NCI-H2227 treated with DMSO at 0.1 percent for 48 hours (cell line): ENCODE measurements around the gene HOMER3.

ENCODE experiments used
- DNase-seq: peaks from one replicate; lab custom pipeline; 2025; lab: John Stamatoyannopoulos, UW

Gene HOMER3

DNA sequence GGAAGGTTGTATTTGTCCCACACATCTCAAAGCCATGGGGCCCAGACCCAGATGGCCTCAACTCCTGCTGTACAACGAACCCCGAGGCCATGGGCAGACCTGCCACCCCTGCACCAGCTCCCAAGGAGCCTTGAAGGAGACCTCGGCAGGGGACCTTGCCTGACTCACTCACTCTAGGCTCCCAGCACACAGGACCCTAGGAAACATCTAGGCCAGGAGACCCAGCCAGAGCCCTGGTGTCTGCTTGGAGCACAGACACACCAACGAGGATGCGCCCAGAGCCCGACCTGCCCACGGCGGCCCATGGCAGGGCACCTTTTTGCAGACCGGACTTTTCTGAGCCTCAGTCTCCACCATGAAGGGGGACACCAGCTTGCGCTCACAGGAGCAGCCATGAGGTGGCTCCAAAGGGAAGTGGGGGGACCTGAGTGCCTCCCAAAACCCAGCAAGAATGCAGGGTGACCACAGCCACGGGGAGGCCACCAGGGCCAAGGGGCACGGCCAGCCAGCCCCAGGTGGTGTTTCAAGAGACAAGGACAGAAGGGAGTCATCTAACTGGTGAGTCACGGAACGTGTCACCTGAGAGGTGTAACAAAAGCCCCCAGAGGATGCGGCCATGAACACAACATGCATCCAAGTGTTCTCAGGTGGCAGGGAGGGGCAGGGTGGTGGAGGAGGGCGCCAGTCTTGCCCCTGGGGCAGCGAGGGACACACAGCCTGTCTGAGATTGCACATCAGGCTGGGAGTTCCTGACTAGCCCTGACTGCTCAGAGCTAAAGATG, 40.1 kb downstream of the HOMER3 start:
- DNase-seq, result no peak

DNA sequence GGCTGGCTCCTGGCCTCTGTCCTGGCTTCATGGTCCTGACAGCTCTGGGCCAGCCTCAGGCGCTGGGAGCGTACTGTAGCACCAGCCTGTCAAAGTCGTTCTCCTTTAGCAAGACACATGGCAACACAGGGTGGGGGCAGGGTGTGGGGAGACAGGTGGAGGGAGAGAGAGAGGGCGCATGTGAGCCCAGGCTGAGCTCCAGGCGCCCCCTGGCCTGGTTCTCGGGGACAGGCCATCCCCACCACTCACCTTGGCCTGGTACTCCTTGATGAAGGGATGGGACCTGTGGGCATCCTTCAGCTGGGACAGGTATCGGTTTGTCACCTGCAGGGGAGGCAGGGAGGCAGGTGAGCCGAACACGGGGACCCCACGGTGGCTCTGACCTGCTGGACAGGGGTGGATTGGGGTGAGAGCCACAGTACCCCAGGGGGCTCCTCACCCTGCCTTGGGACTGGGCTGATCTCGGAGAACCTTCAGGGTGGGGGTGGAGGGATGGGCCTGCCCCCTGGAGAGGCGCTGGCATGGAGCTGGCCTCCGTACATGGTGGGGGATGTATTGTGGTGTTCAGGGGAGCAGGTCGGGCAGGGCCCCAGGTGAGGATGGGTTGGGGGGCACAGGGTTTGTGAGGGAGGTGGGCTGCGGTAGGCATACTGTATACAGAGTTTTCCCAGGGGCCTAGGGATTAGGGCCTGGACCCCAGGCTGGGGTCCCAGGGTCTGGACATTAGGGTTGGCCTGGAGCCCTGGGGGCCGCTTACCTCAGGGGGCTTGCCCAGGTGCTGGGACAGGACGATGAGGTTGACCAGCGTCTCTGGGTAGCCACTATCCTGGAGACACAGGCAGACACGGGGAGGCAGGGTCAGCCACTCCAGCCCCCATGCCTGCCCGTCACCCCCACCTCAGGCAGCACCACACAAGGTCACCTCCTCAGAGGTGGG, 41.1 kb downstream of the HOMER3 start:
- no peak for DNase-seq

DNA sequence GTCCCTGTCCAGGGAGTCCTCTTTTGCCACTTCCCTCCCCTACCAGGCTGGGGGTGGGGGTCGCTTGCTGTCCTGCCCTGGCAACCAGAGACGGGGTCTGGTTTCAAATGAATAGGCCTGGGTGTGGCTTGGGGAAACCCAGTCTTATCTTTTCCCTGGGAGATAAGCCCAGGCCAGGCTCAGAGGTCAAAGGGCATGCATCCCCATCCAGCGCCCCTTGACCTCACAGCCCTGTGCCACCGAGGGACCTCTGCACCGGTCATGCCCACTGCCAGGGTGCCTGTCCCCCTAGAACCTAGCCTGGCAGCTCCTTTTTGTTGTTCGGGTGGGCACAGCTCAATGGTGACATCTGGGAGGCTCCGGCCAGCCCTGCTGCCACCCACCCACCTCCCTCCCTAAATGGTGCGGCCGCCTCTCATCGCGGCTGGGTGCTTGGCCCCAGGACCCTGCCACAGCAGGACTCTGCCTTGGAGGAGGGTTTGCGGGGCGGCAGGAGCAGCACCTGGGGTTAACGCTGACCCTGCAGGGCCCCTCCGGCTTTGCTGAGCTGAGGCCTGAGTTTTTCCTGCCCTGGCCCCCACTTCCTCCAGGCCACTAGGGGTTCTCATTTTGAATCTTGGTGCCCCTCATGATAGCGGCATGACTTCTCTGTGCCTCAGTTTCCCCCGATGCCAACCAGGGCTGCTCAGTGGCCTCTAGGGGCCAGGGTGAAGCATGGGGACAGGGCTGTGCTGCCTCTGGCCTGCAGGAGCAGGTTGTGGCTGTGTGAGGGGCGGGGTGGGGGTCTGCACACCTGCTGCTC, 42.2 kb downstream of the HOMER3 start:
- DNase-seq, result no peak

DNA sequence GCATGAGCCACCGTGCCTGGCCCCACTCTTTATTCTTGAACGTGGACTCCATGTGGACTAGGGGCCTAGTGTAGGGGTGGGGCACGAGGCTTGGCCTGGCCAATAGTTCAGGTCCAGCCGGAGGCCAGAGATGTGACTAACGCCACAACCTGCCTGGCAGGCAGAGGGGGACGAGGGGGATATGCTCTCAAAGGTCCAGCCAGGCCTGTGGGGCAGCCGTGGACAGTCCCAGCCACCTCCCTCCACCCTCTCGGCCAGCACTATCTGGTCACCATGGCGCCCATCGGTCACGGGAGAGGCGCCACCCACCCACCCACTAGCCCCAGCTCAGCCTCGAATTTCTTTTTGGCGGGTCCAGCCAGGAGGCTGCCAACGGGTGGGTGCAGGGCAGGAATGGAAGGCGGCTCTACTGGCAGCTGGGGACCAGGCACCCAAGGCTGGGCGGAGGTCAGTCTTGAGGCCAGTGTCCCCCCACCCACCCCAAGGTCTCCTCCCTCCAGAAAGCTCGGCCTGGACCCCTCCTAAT, 42.9 kb downstream of the HOMER3 start:
- no peak for DNase-seq

DNA sequence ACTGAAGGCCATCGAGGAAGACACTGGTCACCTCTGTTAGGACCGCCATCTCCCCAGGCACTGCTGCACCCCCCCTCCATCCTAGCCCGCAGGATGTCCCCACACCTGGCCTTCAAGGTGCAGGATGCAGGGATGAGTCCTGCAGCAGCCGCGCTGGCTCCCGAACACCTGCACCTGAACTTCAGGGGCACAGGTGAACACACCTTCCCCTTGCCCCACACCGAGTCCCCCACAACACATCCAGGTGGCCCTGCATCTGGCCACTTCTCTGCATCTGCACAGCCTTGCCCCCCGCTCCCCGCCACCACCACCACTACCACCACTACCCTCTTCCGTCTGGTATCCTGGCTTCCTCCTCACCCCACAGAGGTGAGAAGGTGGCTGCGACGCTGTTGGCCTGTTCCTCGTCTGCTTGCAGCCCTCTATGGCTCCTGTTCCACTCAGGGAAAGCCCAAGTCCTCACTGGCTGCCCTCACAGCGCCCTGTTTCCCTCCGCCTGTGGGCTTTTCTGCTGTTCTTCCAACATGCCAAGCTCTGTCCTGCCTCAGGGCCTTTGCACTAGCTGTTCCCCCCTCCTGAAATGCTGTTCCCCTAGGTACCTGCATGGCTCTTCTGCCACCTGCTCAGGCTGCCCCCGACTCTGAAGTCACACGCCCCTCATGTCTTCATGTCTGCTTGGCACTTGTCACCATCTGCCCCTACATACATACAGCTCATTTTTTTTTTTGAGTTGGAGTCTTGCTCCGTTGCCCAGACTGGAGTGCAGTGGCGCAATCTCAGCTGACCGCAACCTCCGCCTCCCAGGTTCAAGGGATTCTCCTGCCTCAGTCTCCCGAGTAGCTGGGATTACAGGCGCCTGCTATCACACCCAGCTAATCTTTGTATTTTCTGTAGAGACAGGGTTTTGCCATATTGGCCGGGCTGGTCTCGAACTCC, 43.7 kb downstream of the HOMER3 start:
- no peak for DNase-seq

DNA sequence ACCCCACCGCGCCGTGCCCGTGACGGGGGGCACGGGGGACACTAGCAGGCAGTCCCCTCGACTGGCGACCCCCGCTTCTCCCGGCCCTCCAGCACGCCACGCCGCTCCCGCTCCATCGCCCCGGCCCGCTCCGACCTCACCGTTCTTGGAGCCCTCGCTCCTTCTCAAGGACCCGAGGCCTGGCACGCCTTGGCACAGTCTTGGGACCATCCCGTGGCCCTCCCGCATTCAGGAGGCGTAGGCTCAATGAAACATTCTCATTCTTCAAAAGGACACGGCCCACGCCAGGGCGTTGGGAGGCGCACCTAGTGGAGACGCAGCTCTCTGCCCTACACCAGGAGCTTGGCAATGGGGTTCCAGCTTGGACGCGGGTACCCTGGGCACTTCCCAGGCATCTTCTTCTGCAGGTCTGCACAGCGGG, 44.6 kb downstream of the HOMER3 start:
- no peak for DNase-seq

DNA sequence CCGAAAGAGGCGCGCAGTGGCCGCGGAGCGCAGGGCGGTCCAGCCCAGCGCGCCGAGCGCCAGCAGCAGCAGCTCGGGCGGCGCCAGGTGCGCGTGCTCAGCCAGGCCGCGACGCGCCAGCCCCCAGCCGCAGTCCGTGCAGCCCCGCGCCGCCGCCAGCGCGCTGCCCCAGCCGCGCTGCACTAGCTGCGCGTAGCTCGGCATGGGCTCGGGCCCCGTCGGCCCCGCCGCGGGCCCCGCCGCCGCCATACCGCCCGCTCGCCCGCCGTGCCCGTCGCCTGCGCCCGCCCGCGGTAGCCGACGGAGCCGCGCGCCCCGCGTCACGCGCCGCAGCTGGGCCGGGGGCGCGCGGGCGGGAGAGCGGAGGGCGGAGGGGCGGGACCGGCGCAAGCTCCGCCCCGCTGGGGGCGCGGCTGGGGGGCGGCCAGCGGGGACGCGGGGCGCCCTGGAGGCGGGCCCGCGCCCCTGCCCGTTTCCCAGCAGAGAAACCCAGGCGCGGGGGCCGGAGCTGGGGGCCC, 45.1 kb downstream of the HOMER3 start, which contains the start of gene CERS1:
TSS of gene CERS1 (minus strand) at position 335 of the 518 bp plus-strand sequence. CDS start at position 249, 86 bp downstream.
- no peak for DNase-seq

DNA sequence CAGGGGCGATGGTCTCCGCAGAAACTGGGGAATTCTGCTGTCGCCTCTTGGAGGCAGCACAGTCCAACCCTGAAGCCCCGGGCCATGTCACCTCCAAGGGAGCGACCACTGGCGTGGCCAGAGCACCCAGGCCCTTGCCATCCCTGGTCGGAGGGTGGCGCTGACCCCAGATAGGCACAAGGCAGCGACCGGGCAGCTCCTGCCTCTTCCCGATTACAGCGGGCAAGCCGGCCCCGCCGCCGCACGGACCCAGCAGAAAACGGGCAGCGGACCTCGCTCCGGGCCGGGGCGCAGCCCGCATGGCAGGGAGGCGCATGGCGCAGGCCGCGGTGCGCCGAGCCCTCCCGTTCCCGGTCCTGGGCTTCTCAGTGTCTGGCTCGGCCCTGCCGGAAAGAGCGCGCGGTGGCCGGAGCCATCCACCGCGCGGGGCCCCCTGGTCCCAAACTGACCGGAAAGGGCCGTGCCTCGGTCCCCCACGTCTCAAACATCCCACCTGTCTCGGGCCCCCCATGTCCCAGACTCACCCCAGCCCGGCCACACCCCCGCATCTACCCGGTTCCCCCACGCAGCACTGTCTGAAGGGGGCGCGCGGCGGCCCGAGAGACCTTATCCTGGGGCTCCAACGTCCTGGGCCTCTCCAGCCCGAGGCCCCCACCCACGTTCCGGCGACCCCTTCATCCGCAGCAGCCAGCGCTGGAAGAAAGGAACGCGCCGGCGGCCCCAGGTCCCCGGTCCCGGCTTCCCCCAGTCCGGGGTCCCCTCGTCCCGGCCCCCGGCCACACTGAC, 45.8 kb downstream of the HOMER3 start:
- no peak for DNase-seq

DNA sequence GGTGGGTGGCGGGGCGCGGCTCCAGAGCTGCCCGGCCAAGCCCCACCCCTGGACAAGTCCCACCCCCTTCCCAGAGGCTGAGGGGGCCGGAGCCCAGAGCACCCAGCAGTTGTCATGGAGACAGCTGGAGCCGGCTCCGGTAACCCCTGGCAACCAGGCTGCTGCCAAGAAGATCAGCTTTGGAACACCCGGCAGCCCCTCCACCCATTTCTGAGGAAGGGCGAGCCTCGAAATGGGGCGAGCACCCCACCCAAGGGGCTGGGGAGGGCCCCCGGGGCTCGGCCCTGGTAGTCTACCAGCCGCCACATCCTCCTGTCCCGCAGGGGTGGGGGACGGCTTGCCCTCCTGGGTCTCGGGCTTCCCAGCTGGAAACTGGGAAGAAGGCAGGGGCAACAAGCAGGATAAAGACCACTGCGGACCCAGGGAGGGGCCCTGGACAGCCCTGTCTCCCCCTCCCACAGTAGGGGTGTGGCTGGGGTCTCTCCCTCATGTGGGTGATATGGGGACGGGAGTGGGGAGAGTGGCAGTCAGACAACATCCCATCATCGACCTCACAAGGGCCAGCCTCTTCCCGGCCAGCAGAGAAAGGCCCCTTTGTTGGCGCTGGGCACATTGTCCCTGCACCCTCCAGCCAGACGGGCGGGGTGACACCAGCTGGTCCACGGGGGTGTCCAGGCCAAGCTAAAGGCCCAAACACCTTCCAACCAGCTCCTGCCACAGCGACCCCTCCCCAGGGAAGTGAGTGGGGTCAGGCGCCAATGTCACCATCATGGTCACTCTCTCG, 46.6 kb downstream of the HOMER3 start:
- DNase-seq, result peak; percentile 71

DNA sequence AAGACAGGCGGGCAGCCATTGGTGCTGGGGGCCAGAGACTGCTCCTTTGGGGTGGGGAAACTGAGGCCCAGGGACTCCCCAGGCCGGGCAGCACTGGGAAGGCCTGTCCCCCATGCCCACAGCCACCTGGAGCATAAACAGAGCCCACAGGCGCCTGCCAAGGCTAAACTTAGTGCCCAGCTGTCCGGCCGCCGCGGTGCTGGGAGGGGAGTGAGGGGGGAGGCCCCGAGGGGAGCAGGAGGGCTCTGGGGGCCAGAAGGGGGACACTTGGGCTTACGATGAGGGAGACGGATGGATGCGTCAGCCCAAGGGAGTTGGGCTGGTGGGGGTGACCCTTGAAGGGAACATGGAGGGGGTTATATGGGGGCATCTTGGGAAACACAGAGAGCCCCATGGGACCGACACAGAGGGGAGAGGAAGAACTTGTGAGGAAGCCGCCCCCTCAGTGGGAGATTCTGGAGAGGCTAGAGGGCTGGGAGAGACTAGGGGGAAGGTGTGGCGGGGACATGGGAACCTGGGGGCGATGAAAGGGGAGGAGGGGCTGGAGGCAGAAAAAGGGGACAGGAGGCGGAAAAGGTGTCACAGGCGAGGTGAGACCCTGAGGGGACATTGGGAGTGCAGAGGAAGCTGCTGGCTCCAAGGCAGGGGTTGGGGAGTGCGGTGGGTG, 47.3 kb downstream of the HOMER3 start:
- DNase-seq, result no peak

DNA sequence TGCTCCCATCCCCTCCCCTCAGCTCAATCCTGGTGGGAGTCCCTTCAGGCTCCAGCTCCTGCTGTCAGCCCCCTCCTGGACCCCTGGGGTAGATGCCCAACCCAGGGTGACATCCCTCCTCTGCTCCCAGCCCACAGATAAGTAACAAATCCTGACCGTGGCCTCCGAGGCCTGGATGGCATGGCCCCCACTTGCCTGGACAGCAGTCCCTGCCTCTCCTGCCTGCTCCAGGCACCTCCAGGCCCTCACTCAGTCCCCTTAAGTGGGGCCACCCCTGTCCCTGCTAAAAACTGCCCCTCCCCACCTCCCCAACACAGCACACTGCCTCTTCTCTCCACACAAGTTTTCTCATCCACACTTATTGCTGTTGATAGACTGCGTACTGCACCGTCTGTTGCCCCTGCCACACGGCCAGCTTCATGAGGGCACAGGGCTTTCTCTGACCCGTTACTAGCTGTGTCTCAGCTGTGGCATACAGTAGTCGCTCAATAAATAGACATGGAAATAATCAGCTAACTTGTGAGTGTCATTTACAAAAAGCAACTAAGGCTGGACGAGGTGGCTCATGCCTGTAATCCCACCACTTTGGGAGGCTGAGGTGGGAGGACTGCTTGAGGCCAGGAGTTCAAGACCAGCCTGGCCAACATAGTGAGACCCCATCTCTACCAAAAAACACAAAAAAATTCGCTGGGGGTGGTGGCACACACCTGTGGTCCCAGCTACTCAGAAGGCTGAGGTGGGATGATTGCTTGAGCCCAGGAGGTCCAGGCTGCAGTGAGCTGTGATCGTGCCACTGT, 50.9 kb downstream of the HOMER3 start:
- no peak for DNase-seq

DNA sequence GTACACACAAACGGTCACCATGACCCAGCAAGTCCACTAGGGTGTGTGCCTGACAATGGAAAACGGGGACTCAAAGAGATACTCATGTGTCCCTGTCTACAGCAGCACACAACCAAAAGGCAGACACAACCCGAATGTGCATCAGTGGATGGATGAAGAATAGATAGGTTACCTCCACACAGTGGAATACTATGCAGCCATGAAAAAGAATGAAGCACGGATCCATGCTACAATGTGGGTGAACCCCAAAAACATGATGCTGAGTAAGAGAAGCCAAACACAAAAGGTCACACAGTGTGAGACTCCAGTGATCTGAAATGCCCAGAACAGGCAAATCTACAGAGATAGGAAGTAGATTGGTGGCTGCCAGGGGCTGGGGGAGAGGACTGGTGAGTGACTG, 54.0 kb downstream of the HOMER3 start:
- DNase-seq, result no peak

DNA sequence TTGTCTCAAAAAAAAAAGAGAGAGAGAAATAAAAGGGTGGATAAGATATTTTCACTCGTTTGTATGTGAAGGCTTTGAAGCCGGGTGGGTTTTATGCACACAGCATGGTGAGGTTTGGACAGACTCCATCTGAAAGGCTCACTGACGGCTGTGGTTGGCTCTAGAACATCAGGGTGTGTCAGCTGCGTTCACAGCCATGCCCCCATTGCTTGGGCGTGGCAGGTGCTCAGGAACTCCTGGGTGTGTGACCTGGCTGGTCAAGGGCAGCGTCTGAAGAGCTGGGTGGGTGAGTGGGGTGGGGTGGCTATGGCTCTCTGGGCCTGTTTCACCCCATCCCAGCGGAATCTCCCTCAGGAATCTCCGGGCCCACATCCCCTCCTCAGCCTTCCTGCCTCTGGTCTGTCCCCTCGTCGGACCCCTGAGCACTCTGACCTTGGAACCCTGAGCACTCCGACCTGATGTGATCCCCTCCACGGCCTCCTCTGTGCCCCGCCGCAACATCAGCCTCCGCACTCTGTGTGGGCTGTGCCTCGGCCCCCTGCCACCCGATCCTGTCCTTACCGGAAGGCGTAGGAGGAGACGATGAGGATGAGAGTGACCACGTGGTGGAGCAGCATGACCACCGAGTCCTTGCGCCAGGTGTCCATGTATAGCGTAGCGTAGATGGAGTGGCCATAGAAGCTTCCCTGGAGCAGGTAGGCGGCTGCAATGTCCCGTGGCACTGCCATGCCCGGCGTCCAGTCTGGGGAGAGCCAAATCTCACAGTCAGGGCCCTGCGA, 57.3 kb downstream of the HOMER3 start:
- DNase-seq, result no peak

DNA sequence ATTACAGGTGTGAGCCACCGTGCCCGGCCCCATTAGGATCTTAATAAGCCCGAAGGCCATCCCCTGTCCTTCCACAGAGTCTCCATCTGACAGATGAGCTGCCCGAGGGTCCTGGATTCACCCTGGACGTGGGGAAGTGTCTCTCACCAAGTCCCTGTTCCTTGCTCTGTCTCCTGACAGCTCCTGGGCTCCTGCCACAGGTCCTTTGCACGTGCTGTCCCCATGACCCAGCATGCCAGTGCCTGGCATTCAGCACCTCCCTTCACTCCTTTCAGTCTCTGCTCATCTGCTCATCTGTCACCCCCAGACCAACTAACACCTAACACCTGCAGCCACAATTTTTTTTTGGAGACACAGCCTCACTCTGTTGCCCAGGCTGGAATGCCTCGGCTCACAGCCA, 59.5 kb downstream of the HOMER3 start:
- no peak for DNase-seq

DNA sequence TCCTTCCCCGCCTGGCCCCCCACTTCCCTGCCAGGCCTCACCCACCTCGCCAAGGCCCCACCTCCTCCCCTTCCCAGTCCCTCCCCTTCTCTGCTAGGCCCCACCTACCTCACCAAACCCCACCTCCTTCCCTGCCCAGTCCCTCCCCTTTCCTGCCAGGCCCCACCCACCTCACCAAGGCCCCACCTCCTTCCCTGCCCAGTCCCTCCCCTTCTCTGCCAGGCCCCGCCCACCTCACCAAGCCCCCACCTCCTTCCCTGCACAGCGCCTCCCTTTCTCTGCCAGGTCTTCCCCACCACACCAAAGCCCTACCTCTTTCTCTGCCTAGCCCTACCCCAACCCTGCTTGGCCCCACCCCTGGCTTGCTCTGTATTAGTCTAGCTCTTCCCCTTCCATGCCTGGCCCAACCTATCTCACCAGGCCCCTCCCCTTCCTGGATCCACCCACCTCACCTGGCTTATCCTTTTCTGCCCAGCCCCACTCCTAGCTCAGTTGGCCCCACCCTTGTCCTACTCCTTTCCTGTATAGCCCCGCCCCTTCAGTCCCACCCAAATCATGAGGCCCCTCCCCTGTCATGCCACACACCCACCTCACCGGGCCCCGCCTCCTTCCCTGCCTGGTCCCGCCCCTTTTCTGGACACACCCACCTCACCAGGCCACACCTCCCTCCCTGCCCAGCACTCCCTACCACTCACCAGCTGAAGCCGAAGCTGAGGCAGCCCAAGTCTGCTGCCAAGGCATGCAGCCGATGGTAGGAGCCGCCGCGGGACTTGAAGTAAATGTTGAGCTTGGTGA, 61.2 kb downstream of the HOMER3 start:
- DNase-seq, result no peak
